Suprapubic skin (tissue), 4 donors: Measurements from ENCODE around the gene KIF12. TPM values are rescaled to one million over a fixed set of nuclear protein-coding genes. Genes with fewer than 3 reads are reported as not detected.

Experiments used
- DNase-seq, 2 donors: peaks; one replicate each; pipeline ENCODE4 v3.0.0-alpha.2; 2019; ENCODE audit warnings: low spot score in 2 of 2
- H3K27ac ChIP-seq: fragments of 200-600 bp; sonication (generic); one replicate; pipeline ENCODE4 v1.5.1; 2019
- H3K27me3 ChIP-seq: fragments of 200-600 bp; sonication (generic); one replicate; pipeline ENCODE4 v1.5.1; 2019
- H3K36me3 ChIP-seq: fragments of 200-600 bp; sonication (generic); one replicate; pipeline ENCODE4 v1.5.1; 2019
- H3K4me1 ChIP-seq: fragments of 200-600 bp; sonication (generic); one replicate; pipeline ENCODE4 v1.5.1; 2019
- H3K4me3 ChIP-seq: fragments of 200-600 bp; sonication (generic); one replicate; pipeline ENCODE4 v1.5.1; 2019; ENCODE audit warnings: mild to moderate bottlenecking
- H3K9me3 ChIP-seq: fragments of 200-600 bp; sonication (generic); one replicate; pipeline ENCODE4 v1.5.1; 2019
- EP300 ChIP-seq: sonication (generic); formaldehyde crosslinking; IDR thresholded peaks from one replicate; pipeline ENCODE4 v1.6.1; 2017; ENCODE audit warnings: antibody characterized with exemption
- POLR2A ChIP-seq, 2 donors: fragments of 450-650 bp; IDR thresholded peaks; one replicate each; pipeline ENCODE4 v1.6.1; 2017; ENCODE audit warnings: antibody characterized with exemption in 2 of 2, mild to moderate bottlenecking in 2 of 2, moderate library complexity in 2 of 2
- POLR2AphosphoS5 ChIP-seq, 3 donors: sonication (generic); formaldehyde crosslinking; IDR thresholded peaks; one replicate each; pipeline ENCODE4 v1.6.1; 2017; ENCODE audit warnings: antibody characterized with exemption in 3 of 3
- WGBS: methylation state at CpG from one replicate; pipeline ENCODE4 v1.1.5; 2018; 5-methylcytosine and 5-hydroxymethylcytosine counted together
- total RNA-seq, 4 donors: library from RNA; depleted of rRNA; stranded (reverse); fragments of >200 nt; gene quantifications; one replicate each; pipeline ENCODE4 v1.1.0, GENCODE V29; 2016
- TF ChIP-seq, protein P1 (sequence below), 2 donors: fragments of 200-600 bp in 1 of 2; fragments of 450-650 bp in 1 of 2; sonication (generic) in 1 of 2; IDR thresholded peaks; one replicate each; pipeline ENCODE4 v1.5.1; 2016 to 2019; ENCODE audit warnings: antibody characterized with exemption in 2 of 2, mild to moderate bottlenecking in 1 of 2, moderate library complexity in 1 of 2

Gene KIF12
- total RNA-seq, 4 donors from 2014 or later, result 1.1 to 3.1 (median 2.1) TPM

DNA sequence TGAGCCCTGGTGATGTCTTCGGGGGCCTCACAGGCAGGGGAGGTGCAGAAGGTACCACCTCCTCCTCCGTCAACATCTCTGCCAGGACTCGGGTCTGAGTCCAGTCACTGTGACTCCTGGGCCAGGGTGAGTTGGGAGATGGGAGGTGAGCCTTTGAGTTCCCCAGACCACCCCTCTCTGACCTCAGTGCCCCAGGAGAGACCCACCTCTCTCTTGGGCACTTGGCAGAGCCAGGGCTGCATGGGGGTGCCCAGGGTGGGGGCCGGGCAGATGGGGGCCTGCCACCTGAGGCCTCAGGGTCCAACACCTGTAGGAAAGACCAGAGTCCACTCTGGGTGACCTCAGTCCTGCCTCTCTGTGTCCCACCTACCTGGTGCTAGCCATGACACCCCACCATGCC is 6.8 kb downstream of the KIF12 start:
- WGBS, result 89% methylated on average over 3 of the region's 4 CpGs
- no peaks in the 10 kb centered on the region for H3K27me3 ChIP-seq
- DNase-seq, result peak; percentile 20 to 53
- no peak overlapping the region for H3K4me3 ChIP-seq
- no peaks in the 10 kb centered on the region for H3K36me3 ChIP-seq
- H3K27ac ChIP-seq, result no peak overlapping the region
- TF ChIP-seq POLR2AphosphoS5 (IDR thresholded peaks at IDR 0.05) (no peak), POLR2A (IDR thresholded peaks at IDR 0.05) (no peak), EP300 (no peak)
- TF ChIP-seq, protein P1, sequence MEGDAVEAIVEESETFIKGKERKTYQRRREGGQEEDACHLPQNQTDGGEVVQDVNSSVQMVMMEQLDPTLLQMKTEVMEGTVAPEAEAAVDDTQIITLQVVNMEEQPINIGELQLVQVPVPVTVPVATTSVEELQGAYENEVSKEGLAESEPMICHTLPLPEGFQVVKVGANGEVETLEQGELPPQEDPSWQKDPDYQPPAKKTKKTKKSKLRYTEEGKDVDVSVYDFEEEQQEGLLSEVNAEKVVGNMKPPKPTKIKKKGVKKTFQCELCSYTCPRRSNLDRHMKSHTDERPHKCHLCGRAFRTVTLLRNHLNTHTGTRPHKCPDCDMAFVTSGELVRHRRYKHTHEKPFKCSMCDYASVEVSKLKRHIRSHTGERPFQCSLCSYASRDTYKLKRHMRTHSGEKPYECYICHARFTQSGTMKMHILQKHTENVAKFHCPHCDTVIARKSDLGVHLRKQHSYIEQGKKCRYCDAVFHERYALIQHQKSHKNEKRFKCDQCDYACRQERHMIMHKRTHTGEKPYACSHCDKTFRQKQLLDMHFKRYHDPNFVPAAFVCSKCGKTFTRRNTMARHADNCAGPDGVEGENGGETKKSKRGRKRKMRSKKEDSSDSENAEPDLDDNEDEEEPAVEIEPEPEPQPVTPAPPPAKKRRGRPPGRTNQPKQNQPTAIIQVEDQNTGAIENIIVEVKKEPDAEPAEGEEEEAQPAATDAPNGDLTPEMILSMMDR (IDR thresholded peaks at IDR 0.05), result no peak
- no peaks in the 10 kb centered on the region for H3K4me1 ChIP-seq
- no peaks in the 10 kb centered on the region for H3K9me3 ChIP-seq

DNA sequence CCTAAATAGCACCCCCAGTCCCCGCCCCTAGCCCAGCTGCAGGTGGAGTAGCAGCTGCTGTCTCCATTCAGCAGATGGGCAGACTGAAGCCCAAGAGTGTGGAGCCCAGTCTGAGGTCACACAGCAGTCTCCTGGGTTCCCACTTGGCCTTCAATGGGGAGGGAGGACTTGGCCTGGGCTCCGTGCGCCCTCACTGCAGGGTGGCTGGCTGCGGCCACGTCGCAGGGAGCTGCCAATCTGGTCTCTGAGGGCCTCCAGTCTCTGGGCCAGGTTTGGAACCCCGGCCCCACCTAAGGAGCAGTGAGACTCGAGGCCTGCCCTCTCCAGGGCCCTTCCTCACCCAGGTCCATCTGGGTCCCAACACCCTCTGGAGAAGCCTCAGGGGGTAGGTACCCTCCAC is 7.4 kb downstream of the KIF12 start:
- Histone ChIP-seq H3K4me3 (no peak overlapping the region), H3K27ac (no peak overlapping the region), H3K36me3 (no peaks in the 10 kb centered on the region), H3K27me3 (no peaks in the 10 kb centered on the region), H3K4me1 (no peaks in the 10 kb centered on the region), H3K9me3 (no peaks in the 10 kb centered on the region)
- peak; percentile 49 to 69 for DNase-seq
- WGBS, result 89% methylated on average over 1 of the region's 8 CpGs
- TF ChIP-seq, protein P1 (IDR thresholded peaks at IDR 0.05), result no peak
- no peak for TF ChIP-seq POLR2AphosphoS5 (IDR thresholded peaks at IDR 0.05)
- no peak for TF ChIP-seq EP300
- TF ChIP-seq POLR2A (IDR thresholded peaks at IDR 0.05), result no peak

DNA sequence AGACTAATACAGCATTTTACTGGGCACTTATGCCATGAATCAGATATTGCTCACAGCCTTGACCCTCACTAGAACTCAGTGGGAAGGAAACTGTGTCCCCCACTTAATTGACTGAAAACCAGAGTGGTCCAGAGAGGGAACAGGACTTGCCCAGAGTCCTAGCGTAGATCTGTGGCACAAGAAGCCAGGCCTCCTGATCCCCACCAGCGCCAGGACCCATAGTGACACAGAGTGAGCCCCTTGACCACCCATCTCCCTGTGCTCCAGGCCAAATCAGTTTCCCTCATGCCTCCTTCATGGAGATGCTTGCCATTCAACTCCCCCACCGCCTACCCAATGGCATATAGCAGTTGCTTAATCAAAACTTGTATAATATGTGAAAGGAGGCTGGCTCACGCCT is 8.3 kb downstream of the KIF12 start:
- Histone ChIP-seq H3K36me3 (no peaks in the 10 kb centered on the region), H3K4me1 (no peaks in the 10 kb centered on the region), H3K27ac (no peak overlapping the region), H3K9me3 (no peaks in the 10 kb centered on the region), H3K27me3 (no peaks in the 10 kb centered on the region), H3K4me3 (no peak overlapping the region)
- 93% methylated on average over 2 of the region's 4 CpGs for WGBS
- DNase-seq, result peak in 1 of 2 donors; percentile 37
- TF ChIP-seq, protein P1 (IDR thresholded peaks at IDR 0.05), result no peak
- TF ChIP-seq EP300, result no peak
- no peak for TF ChIP-seq POLR2AphosphoS5 (IDR thresholded peaks at IDR 0.05)
- no peak for TF ChIP-seq POLR2A (IDR thresholded peaks at IDR 0.05)

DNA sequence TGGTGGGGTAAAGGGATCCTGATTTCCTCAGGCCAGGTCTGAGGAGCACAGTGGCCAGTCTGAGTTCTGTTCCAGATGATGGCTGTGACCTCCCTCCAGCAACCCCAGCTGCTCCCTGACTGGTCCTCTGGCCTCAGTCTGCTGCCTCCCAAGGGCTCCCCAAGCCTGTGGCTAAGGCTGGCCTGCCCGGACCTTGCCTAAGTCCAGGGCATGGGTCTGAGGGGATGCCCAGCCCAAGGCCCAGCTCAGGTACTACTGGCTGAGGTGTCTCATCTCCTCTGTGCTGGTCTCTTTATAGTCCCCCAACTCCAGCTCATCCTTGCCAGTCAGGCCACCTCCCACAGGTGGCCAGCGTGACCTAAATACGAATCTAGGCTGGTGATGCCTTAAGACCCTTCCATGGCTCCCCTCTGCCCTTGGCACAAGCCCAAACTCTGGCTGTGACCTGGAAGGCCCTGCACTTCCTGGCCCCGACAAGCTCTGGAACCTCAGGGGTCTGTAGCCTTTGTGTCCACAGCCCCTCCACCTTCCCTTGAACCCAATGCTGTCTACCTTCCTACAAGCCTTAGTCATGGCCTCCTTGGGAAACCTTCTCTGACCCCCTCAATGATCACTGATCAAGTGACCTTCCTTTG is 9.8 kb downstream of the KIF12 start:
- no peaks in the 10 kb centered on the region for H3K27me3 ChIP-seq
- no peaks in the 10 kb centered on the region for H3K36me3 ChIP-seq
- TF ChIP-seq, protein P1 (IDR thresholded peaks at IDR 0.05), result no peak
- no peak for TF ChIP-seq POLR2AphosphoS5 (IDR thresholded peaks at IDR 0.05)
- TF ChIP-seq POLR2A (IDR thresholded peaks at IDR 0.05), result no peak
- no peak for TF ChIP-seq EP300
- no peak overlapping the region for H3K4me3 ChIP-seq
- H3K4me1 ChIP-seq, result no peaks in the 10 kb centered on the region
- no peak overlapping the region for H3K27ac ChIP-seq
- H3K9me3 ChIP-seq, result no peaks in the 10 kb centered on the region
- WGBS, result 90% methylated on average over 3 of the region's 4 CpGs
- DNase-seq, result peak in 1 of 2 donors; percentile 67

DNA sequence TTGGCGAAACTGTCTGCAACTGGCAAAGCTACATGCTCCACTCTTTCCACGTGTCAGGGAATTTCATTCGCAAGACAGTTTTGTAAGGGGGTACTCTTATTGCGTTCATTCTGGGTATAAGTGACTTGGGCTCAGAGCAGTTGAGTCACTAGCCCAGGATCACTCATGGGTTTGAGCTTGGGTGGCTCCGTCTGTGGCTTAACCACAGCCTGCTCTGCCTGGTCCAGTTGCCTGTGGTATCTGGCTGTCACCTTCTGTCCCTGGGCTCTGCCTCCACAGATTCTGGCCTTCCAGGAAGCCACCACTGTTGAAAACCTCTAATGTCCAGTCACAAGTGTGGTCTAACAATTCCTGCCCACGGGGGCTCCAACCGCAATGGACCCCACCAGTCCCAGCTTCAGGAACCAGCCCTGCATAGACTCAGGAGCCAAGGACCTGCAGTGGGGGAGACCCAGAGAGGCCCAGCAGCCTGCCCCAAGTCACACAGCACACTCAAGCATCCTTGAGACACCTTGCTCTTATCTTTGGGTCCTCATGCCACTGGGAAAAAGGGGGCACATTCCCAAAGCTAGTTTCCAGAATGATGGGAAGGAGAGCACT is 10.4 kb downstream of the KIF12 start:
- TF ChIP-seq EP300 (no peak), POLR2A (IDR thresholded peaks at IDR 0.05) (no peak), POLR2AphosphoS5 (IDR thresholded peaks at IDR 0.05) (no peak)
- TF ChIP-seq, protein P1 (IDR thresholded peaks at IDR 0.05), result no peak
- no peak overlapping the region for H3K4me3 ChIP-seq
- 93% methylated on average over 5 of the region's 7 CpGs for WGBS
- no peak for DNase-seq
- no peaks in the 10 kb centered on the region for H3K4me1 ChIP-seq
- no peaks in the 10 kb centered on the region for H3K36me3 ChIP-seq
- H3K27ac ChIP-seq, result no peak overlapping the region
- H3K9me3 ChIP-seq, result no peaks in the 10 kb centered on the region
- H3K27me3 ChIP-seq, result no peaks in the 10 kb centered on the region
